Activated CD8-positive, alpha-beta T cell treated with anti-CD3 and anti-CD28 coated beads, Interleukin-2, amount 10 ng/mL, durations not matched to agents 7 days and 5 days (primary cell): ENCODE data around the gene PIK3AP1. TPM values are rescaled to one million over a fixed set of nuclear protein-coding genes. Genes with fewer than 3 reads are reported as not detected.
"Not testable (repeated sequence)": the region's sequence is repeated elsewhere in the genome, so short reads cannot be mapped to it uniquely, and the experiment has no call there.

Experiments
- ATAC-seq: fragments of 150-1000 bp; cut with Tn5 transposase; one replicate; pipeline ENCODE4 v1.10.0; 2021; ENCODE audit warnings: moderate library complexity
- CTCF ChIA-PET: fragments of 350-600 bp; sonication (Branson Sonifier 250); formaldehyde crosslinking; loops from one replicate; lab custom pipeline; 2021; ENCODE audit warnings: antibody characterized with exemption; lab: Charles Lee
- POLR2A ChIA-PET: fragments of 350-600 bp; sonication (Branson Sonifier 250); formaldehyde crosslinking; loops from one replicate; lab custom pipeline; 2021; ENCODE audit warnings: antibody characterized with exemption; lab: Charles Lee
- DNase-seq: peaks from one replicate; pipeline ENCODE4 v3.0.0-alpha.2; 2020
- H3K27ac Mint-ChIP-seq: one replicate; pipeline ENCODE4 v1.8.0; 2021; ENCODE audit warnings: mild to moderate bottlenecking, mixed read lengths
- H3K27me3 Mint-ChIP-seq: one replicate; pipeline ENCODE4 v1.8.0; 2021; ENCODE audit warnings: low read depth, mixed read lengths
- H3K36me3 Mint-ChIP-seq: one replicate; pipeline ENCODE4 v1.8.0; 2021; ENCODE audit warnings: low read depth, mixed read lengths
- H3K4me1 Mint-ChIP-seq: one replicate; pipeline ENCODE4 v1.8.0; 2021; ENCODE audit warnings: low read depth, mixed read lengths
- H3K4me3 Mint-ChIP-seq: one replicate; pipeline ENCODE4 v1.8.0; 2021; ENCODE audit warnings: mild to moderate bottlenecking, mixed read lengths
- H3K9me3 Mint-ChIP-seq: one replicate; pipeline ENCODE4 v1.8.0; 2022; ENCODE audit warnings: mixed read lengths; ENCODE audit not compliant: insufficient read depth
- total RNA-seq, 2 experiments: library from RNA; stranded (reverse); gene quantifications; one replicate each; pipeline ENCODE4 v1.2.3, GENCODE V29; 2021

Gene PIK3AP1
- total RNA-seq, 2 experiments from 2014 or later: 6.2 to 6.8 TPM

GRCh38 chr10:96680463-96680862 lies 39.9 kb downstream of the PIK3AP1 start:
- POLR2A ChIA-PET, ATAC-seq, H3K9me3 Mint-ChIP-seq, H3K36me3 Mint-ChIP-seq, H3K4me1 Mint-ChIP-seq, H3K4me3 Mint-ChIP-seq, CTCF ChIA-PET, H3K27me3 Mint-ChIP-seq, DNase-seq, H3K27ac Mint-ChIP-seq: not testable (repeated sequence)

DNA sequence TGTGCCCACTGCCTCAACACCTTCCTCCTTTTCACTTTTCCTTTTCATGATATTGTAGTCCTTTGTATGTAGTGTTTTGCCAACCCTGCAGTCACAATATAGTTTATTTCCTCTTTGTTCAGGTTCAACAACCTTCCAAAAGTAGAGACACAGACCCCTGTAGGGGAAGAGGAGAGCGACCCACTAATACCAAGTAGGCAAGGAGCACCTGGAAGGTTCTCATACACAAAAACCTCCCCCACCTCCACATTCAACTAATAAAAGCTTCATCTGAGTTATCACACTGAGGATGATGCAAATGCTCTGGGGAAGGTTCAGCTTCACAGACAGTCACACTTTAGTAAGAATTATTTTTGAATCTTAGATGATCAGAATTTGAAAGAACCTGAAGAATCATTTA lies 41.6 kb downstream of the PIK3AP1 start:
- ATAC-seq: no peak
- no peak overlapping the region for H3K27ac Mint-ChIP-seq
- H3K27me3 Mint-ChIP-seq: peaks cover 5% of the 10 kb centered on the region
- peaks cover 10% of the 10 kb centered on the region for H3K4me1 Mint-ChIP-seq
- no peak overlapping the region for H3K4me3 Mint-ChIP-seq
- ChIA-PET CTCF (no interaction called here), POLR2A (no interaction called here)
- DNase-seq: no peak
- no peaks in the 10 kb centered on the region for H3K9me3 Mint-ChIP-seq
- no peaks in the 10 kb centered on the region for H3K36me3 Mint-ChIP-seq

- H3K27me3 Mint-ChIP-seq: peaks cover 5% of the 10 kb centered on the region
- DNase-seq (no peak), ATAC-seq (no peak)
- H3K36me3 Mint-ChIP-seq: peaks cover 3% of the 10 kb centered on the region
- H3K4me1 Mint-ChIP-seq: peaks cover 23% of the 10 kb centered on the region
- POLR2A ChIA-PET: no interaction called here
- no peaks in the 10 kb centered on the region for H3K9me3 Mint-ChIP-seq
- CTCF ChIA-PET: no interaction called here
- H3K27ac Mint-ChIP-seq: no peak overlapping the region
- H3K4me3 Mint-ChIP-seq: no peak overlapping the region
Measured at GRCh38 chr10:96676272-96677112, 43.8 kb downstream of the PIK3AP1 start.

GRCh38 chr10:96675846-96676245 lies 44.5 kb downstream of the PIK3AP1 start:
- H3K4me3 Mint-ChIP-seq: no peak overlapping the region
- peaks cover 30% of the 10 kb centered on the region for H3K4me1 Mint-ChIP-seq
- ATAC-seq (no peak), DNase-seq (no peak)
- no peaks in the 10 kb centered on the region for H3K9me3 Mint-ChIP-seq
- H3K36me3 Mint-ChIP-seq: peaks cover 3% of the 10 kb centered on the region
- H3K27ac Mint-ChIP-seq: no peak overlapping the region
- CTCF ChIA-PET: no interaction called here
- POLR2A ChIA-PET: no interaction called here
- H3K27me3 Mint-ChIP-seq: peaks cover 5% of the 10 kb centered on the region

GRCh38 chr10:96673318-96674099 lies 46.8 kb downstream of the PIK3AP1 start:
- POLR2A ChIA-PET: interaction anchor here (0.8 to 1.2 kb wide), 2 partner anchors 22 to 39 kb away, joined by 3 read pairs; no protein-coding TSS in a partner anchor
- peaks cover 3% of the 10 kb centered on the region for H3K27me3 Mint-ChIP-seq
- ATAC-seq (no peak), DNase-seq (no peak)
- no peak overlapping the region for H3K4me3 Mint-ChIP-seq
- peak overlapping the region; percentile 58 for H3K27ac Mint-ChIP-seq
- H3K9me3 Mint-ChIP-seq: no peaks in the 10 kb centered on the region
- peaks cover 3% of the 10 kb centered on the region for H3K36me3 Mint-ChIP-seq
- CTCF ChIA-PET: interaction anchor here (1.0 to 1.8 kb wide), 7 partner anchors 9 to 184 kb away, joined by 3 to 7 read pairs (median 3); no protein-coding TSS in a partner anchor
- peaks cover 38% of the 10 kb centered on the region for H3K4me1 Mint-ChIP-seq

DNA sequence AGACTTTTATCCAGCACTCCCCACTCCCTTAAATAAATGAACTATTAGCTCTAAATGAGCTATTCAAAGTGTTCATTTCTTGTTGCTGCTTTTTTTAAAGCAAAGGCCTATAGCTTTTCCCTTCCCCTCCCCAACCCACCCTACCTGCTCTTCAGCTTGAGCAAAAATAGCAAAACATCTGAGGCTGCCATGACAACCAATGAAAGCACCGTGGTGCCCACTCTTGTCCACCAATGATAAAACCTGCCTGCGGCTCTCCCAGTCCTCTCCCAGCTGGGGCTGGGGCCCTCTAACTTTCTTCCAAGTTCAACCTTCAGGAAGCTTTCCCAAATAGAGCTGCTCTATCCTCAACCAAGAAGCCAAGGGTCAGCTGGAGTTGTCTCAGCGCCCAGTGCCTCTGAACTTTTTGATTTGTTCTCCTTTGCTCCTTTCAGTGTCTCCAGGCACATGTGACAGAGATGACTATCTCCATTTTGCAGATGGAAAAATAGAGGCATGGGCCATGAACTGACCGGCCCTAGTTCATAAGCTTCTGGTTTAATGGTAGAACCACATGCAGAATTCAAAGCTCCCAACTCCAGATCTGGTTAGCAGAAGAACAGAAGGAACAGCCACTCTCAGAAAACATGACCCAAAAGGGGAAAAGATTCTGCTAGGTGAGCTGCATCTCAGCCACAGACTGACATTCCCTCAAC lies 47.7 kb downstream of the PIK3AP1 start:
- CTCF ChIA-PET: interaction anchor here (1.0 to 1.8 kb wide), 7 partner anchors 8 to 183 kb away, joined by 3 to 7 read pairs (median 3); no protein-coding TSS in a partner anchor
- peaks cover 2% of the 10 kb centered on the region for H3K27me3 Mint-ChIP-seq
- H3K9me3 Mint-ChIP-seq: no peaks in the 10 kb centered on the region
- ATAC-seq: no peak
- peaks cover 43% of the 10 kb centered on the region for H3K4me1 Mint-ChIP-seq
- POLR2A ChIA-PET: no interaction called here
- H3K4me3 Mint-ChIP-seq: no peak overlapping the region
- peaks cover 3% of the 10 kb centered on the region for H3K36me3 Mint-ChIP-seq
- no peak overlapping the region for H3K27ac Mint-ChIP-seq
- DNase-seq: no peak

- ChIA-PET CTCF (interaction anchor here (1.2 kb wide), 1 partner anchor 31 kb away, joined by 3 read pairs; no protein-coding TSS in a partner anchor), POLR2A (no interaction called here)
- Mint-ChIP-seq H3K4me1 (peaks cover 41% of the 10 kb centered on the region), H3K36me3 (peaks cover 3% of the 10 kb centered on the region), H3K9me3 (no peaks in the 10 kb centered on the region), H3K27me3 (no peaks in the 10 kb centered on the region), H3K4me3 (no peak overlapping the region), H3K27ac (peak overlapping the region; percentile 21)
- no peak for DNase-seq
- peak; percentile 30 for ATAC-seq
Measured at GRCh38 chr10:96671211-96671890, 49.0 kb downstream of the PIK3AP1 start.

- no peak overlapping the region for H3K4me3 Mint-ChIP-seq
- POLR2A ChIA-PET: no interaction called here
- no peaks in the 10 kb centered on the region for H3K27me3 Mint-ChIP-seq
- H3K4me1 Mint-ChIP-seq: peaks cover 41% of the 10 kb centered on the region
- ATAC-seq (no peak), DNase-seq (no peak)
- CTCF ChIA-PET: interaction anchor here (1.2 kb wide), 1 partner anchor 30 kb away, joined by 3 read pairs; no protein-coding TSS in a partner anchor
- H3K36me3 Mint-ChIP-seq: peaks cover 3% of the 10 kb centered on the region
- H3K27ac Mint-ChIP-seq: peak overlapping the region; percentile 49
- H3K9me3 Mint-ChIP-seq: no peaks in the 10 kb centered on the region
Measured at GRCh38 chr10:96670786-96671185, 49.5 kb downstream of the PIK3AP1 start.

DNA sequence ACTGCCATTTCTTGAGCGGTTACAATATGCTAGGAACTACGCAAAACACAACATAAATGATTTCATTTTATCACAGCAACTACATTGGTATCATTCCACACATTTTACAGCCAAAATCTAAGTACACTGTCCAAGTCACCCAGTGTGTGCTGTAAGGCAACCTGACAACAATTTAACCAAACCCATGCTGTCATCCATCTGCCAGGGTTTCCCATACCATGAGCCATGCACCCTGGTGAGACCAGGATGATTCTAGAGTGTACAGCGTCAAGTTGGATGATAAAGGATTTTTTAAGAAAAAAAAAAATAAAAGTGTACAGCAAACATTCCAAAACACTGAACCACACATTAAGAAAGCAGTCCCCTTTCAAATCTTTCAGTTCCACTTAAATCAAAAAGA lies 52.9 kb downstream of the PIK3AP1 start:
- ATAC-seq (no peak), DNase-seq (no peak)
- CTCF ChIA-PET: no interaction called here
- no peaks in the 10 kb centered on the region for H3K27me3 Mint-ChIP-seq
- H3K9me3 Mint-ChIP-seq: no peaks in the 10 kb centered on the region
- POLR2A ChIA-PET: no interaction called here
- H3K27ac Mint-ChIP-seq: no peak overlapping the region
- H3K4me3 Mint-ChIP-seq: no peak overlapping the region
- H3K4me1 Mint-ChIP-seq: peaks cover 38% of the 10 kb centered on the region
- no peaks in the 10 kb centered on the region for H3K36me3 Mint-ChIP-seq

GRCh38 chr10:96666741-96667140 lies 53.6 kb downstream of the PIK3AP1 start:
- ChIA-PET POLR2A (no interaction called here), CTCF (interaction anchor here (1.2 kb wide), 1 partner anchor 26 kb away, joined by 3 read pairs; no protein-coding TSS in a partner anchor)
- H3K4me3 Mint-ChIP-seq: no peak overlapping the region
- DNase-seq (no peak), ATAC-seq (no peak)
- no peak overlapping the region for H3K27ac Mint-ChIP-seq
- H3K36me3 Mint-ChIP-seq: no peaks in the 10 kb centered on the region
- H3K4me1 Mint-ChIP-seq: peaks cover 38% of the 10 kb centered on the region
- H3K9me3 Mint-ChIP-seq: no peaks in the 10 kb centered on the region
- H3K27me3 Mint-ChIP-seq: no peaks in the 10 kb centered on the region

- no peaks in the 10 kb centered on the region for H3K27me3 Mint-ChIP-seq
- no peak overlapping the region for H3K27ac Mint-ChIP-seq
- H3K36me3 Mint-ChIP-seq: no peaks in the 10 kb centered on the region
- no peak for ATAC-seq
- peaks cover 25% of the 10 kb centered on the region for H3K4me1 Mint-ChIP-seq
- H3K9me3 Mint-ChIP-seq: no peaks in the 10 kb centered on the region
- DNase-seq: no peak
- CTCF ChIA-PET: no interaction called here
- H3K4me3 Mint-ChIP-seq: no peak overlapping the region
- POLR2A ChIA-PET: no interaction called here
Measured at GRCh38 chr10:96665306-96665705, 55.0 kb downstream of the PIK3AP1 start.
